Smooth muscle cell (in vitro differentiated cells): Measurements from ENCODE around the gene ALOX5AP. TPM values are rescaled to one million over a fixed set of nuclear protein-coding genes. Genes with fewer than 3 reads are reported as not detected.
"Not testable (repeated sequence)": the region's sequence is repeated elsewhere in the genome, so short reads cannot be mapped to it uniquely, and the experiment has no call there.

Experiments
- DNase-seq: peaks from one replicate; lab custom pipeline; 2025; ENCODE audit not compliant: unreplicated experiment; lab: John Stamatoyannopoulos, UW
- H2AFZ ChIP-seq: fragments of 200-600 bp; sonication (generic); 2 replicates; pipeline ENCODE4 v1.6.0; 2016; ENCODE audit warnings: antibody characterized with exemption, low read depth, mild to moderate bottlenecking
- H3F3A ChIP-seq: fragments of 200-600 bp; sonication (generic); 2 replicates; pipeline ENCODE4 v1.6.0; 2017; ENCODE audit warnings: antibody characterized with exemption, low read depth
- H3K27ac ChIP-seq: fragments of 200-600 bp; sonication (generic); 2 replicates; pipeline ENCODE4 v1.5.1; 2016; ENCODE audit warnings: low read depth, mild to moderate bottlenecking
- H3K27me3 ChIP-seq: fragments of 200-600 bp; sonication (generic); 2 replicates; pipeline ENCODE4 v1.6.1; 2016; ENCODE audit warnings: low read depth, mild to moderate bottlenecking
- H3K36me3 ChIP-seq: fragments of 200-600 bp; sonication (generic); 2 replicates; pipeline ENCODE4 v1.5.1; 2016; ENCODE audit warnings: low read depth
- H3K4me1 ChIP-seq: fragments of 200-600 bp; sonication (generic); 2 replicates; pipeline ENCODE4 v1.5.1; 2016; ENCODE audit warnings: low read depth
- H3K4me2 ChIP-seq: fragments of 200-600 bp; sonication (generic); 2 replicates; pipeline ENCODE4 v1.6.0; 2016; ENCODE audit warnings: mild to moderate bottlenecking
- H3K4me3 ChIP-seq: fragments of 200-600 bp; sonication (generic); 2 replicates; pipeline ENCODE4 v1.5.1; 2016; ENCODE audit warnings: mild to moderate bottlenecking
- H3K79me2 ChIP-seq: fragments of 200-600 bp; sonication (generic); 2 replicates; pipeline ENCODE4 v1.6.0; 2016; ENCODE audit warnings: low read depth, mild to moderate bottlenecking
- H3K9ac ChIP-seq: fragments of 200-600 bp; sonication (generic); 2 replicates; pipeline ENCODE4 v1.6.0; 2016; ENCODE audit warnings: low read depth
- H3K9me3 ChIP-seq: fragments of 200-600 bp; sonication (generic); replicated peaks from 2 replicates; pipeline ENCODE4 v1.5.1; 2016; ENCODE audit warnings: low read depth
- H4K20me1 ChIP-seq: fragments of 200-600 bp; sonication (generic); 2 replicates; pipeline ENCODE4 v1.6.0; 2016; ENCODE audit warnings: low read depth
- CTCF ChIP-seq: fragments of 200-600 bp; sonication (generic); IDR thresholded peaks from 2 replicates; pipeline ENCODE4 v1.5.1; 2017; ENCODE audit warnings: borderline replicate concordance, mild to moderate bottlenecking, antibody characterized with exemption; ENCODE audit not compliant: insufficient read depth, poor library complexity, severe bottlenecking
- WGBS: methylation state at CpG from one replicate; pipeline ENCODE4 v1.1.7; 2016; ENCODE audit warnings: low lambda C conversion rate; 5-methylcytosine and 5-hydroxymethylcytosine counted together
- polyA plus RNA-seq: library from polyadenylated mRNA; unstranded; fragments of >200 nt; fragmentation: Nextera tagmentation; extraction: Ambion mirVana; gene quantifications from 2 replicates; pipeline ENCODE4 v1.2.1, GENCODE V29; 2016
- total RNA-seq: library from RNA; depleted of rRNA; stranded (reverse); fragments of >200 nt; gene quantifications from 2 replicates; pipeline ENCODE4 v1.2.3, GENCODE V29; 2014

ALOX5AP gene
- total and polyA plus RNA-seq, 2 experiments from 2014 or later = 0.22 TPM; not detected in 1

GRCh38 chr13:30746791-30747190 lies 11.4 kb downstream of the ALOX5AP start:
- H3K27me3 ChIP-seq = no peaks in the 10 kb centered on the region
- no peak overlapping the region for H3K9ac ChIP-seq
- no peaks in the 10 kb centered on the region for H3K9me3 ChIP-seq
- WGBS = 61% methylated on average over 2 of the region's 2 CpGs
- no peak for DNase-seq
- H4K20me1 ChIP-seq = no peaks in the 10 kb centered on the region
- H2AFZ ChIP-seq = no peak overlapping the region
- peaks cover 16% of the 10 kb centered on the region for H3F3A ChIP-seq
- H3K4me1 ChIP-seq = peaks cover 9% of the 10 kb centered on the region
- H3K4me3 ChIP-seq = no peak overlapping the region
- H3K79me2 ChIP-seq = no peaks in the 10 kb centered on the region
- H3K27ac ChIP-seq = no peak overlapping the region
- no peak overlapping the region for H3K4me2 ChIP-seq
- no peak for TF ChIP-seq CTCF
- H3K36me3 ChIP-seq = no peaks in the 10 kb centered on the region

- peaks cover 16% of the 10 kb centered on the region for H3F3A ChIP-seq
- not testable (repeated sequence) for H2AFZ ChIP-seq, H4K20me1 ChIP-seq, H3K27ac ChIP-seq, H3K36me3 ChIP-seq, H3K4me3 ChIP-seq, H3K27me3 ChIP-seq, DNase-seq, H3K9me3 ChIP-seq, H3K4me1 ChIP-seq, H3K79me2 ChIP-seq, H3K4me2 ChIP-seq, H3K9ac ChIP-seq
- 92% methylated on average over 6 of the region's 6 CpGs for WGBS
Observed at GRCh38 chr13:30747845-30748244, 12.5 kb downstream of the ALOX5AP start.

- Histone ChIP-seq H3K27ac (no peak overlapping the region), H3K9me3 (no peaks in the 10 kb centered on the region), H3F3A (peaks cover 13% of the 10 kb centered on the region), H3K4me3 (no peak overlapping the region), H3K4me2 (no peak overlapping the region), H3K79me2 (no peaks in the 10 kb centered on the region), H3K4me1 (peaks cover 5% of the 10 kb centered on the region), H3K36me3 (no peaks in the 10 kb centered on the region), H3K27me3 (no peaks in the 10 kb centered on the region), H2AFZ (no peak overlapping the region), H4K20me1 (no peaks in the 10 kb centered on the region), H3K9ac (no peak overlapping the region)
- WGBS = 93% methylated on average over 2 of the region's 2 CpGs
- TF ChIP-seq CTCF = no peak
- no peak for DNase-seq
Observed at GRCh38 chr13:30748717-30749116, 13.4 kb downstream of the ALOX5AP start.

- DNase-seq = no peak
- H3K27me3 ChIP-seq = no peaks in the 10 kb centered on the region
- H2AFZ ChIP-seq = no peak overlapping the region
- H3K79me2 ChIP-seq = no peaks in the 10 kb centered on the region
- no peak overlapping the region for H3K27ac ChIP-seq
- H3K4me2 ChIP-seq = no peak overlapping the region
- TF ChIP-seq CTCF = no peak
- H3F3A ChIP-seq = no peaks in the 10 kb centered on the region
- H3K4me1 ChIP-seq = no peaks in the 10 kb centered on the region
- H3K4me3 ChIP-seq = no peak overlapping the region
- WGBS = 70% methylated on average over 4 of the region's 4 CpGs
- no peaks in the 10 kb centered on the region for H3K9me3 ChIP-seq
- no peaks in the 10 kb centered on the region for H3K36me3 ChIP-seq
- H4K20me1 ChIP-seq = no peaks in the 10 kb centered on the region
- H3K9ac ChIP-seq = no peak overlapping the region
Observed at GRCh38 chr13:30750036-30750435, 14.7 kb downstream of the ALOX5AP start.
